H9 (cell line): Measurements from ENCODE around the gene RPA1. TPM values are rescaled to one million over a fixed set of nuclear protein-coding genes. Genes with fewer than 3 reads are reported as not detected.

Experiments used
- DNase-seq: peaks from one replicate; pipeline ENCODE4 v3.0.0-alpha.2; 2017
- H2AFZ ChIP-seq: one replicate; pipeline ENCODE4 v1.6.1; 2013; ENCODE audit warnings: mild to moderate bottlenecking, low read length, control low read depth, moderate library complexity
- H2AK5ac ChIP-seq: 2 replicates; pipeline ENCODE4 v1.6.1; 2013; ENCODE audit warnings: low read length, control low read depth, mixed read lengths; ENCODE audit not compliant: insufficient read length
- H2BK120ac ChIP-seq: one replicate; pipeline ENCODE4 v1.6.1; 2013; ENCODE audit warnings: low read depth, mild to moderate bottlenecking, low read length, control low read depth, inconsistent platforms; ENCODE audit not compliant: poor library complexity, severe bottlenecking
- H2BK12ac ChIP-seq: 2 replicates; pipeline ENCODE4 v1.6.1; 2013; ENCODE audit warnings: low read length, control low read depth, mixed read lengths, low read depth; ENCODE audit not compliant: insufficient read length
- H2BK15ac ChIP-seq: 2 replicates; pipeline ENCODE4 v1.6.1; 2013; ENCODE audit warnings: low read depth, low read length, control low read depth
- H2BK20ac ChIP-seq: one replicate; pipeline ENCODE4 v1.6.1; 2013; ENCODE audit warnings: low read depth, mild to moderate bottlenecking, low read length, control low read depth, inconsistent platforms; ENCODE audit not compliant: poor library complexity, severe bottlenecking
- H2BK5ac ChIP-seq: 2 replicates; pipeline ENCODE4 v1.6.1; 2013; ENCODE audit warnings: low read length, control low read depth, mixed read lengths; ENCODE audit not compliant: insufficient read length
- H3K14ac ChIP-seq: 2 replicates; pipeline ENCODE4 v1.6.1; 2013; ENCODE audit warnings: low read length, control low read depth; ENCODE audit not compliant: insufficient read depth
- H3K18ac ChIP-seq: 2 replicates; pipeline ENCODE4 v1.6.1; 2013; ENCODE audit warnings: low read depth, mild to moderate bottlenecking, mixed read lengths, low read length, control low read depth; ENCODE audit not compliant: insufficient read length
- H3K23ac ChIP-seq: 2 replicates; pipeline ENCODE4 v1.6.1; 2013; ENCODE audit warnings: low read length, control low read depth, mixed read lengths, low read depth; ENCODE audit not compliant: insufficient read length
- H3K23me2 ChIP-seq: 2 replicates; pipeline ENCODE4 v1.6.1; 2013; ENCODE audit warnings: low read depth, mild to moderate bottlenecking, mixed read lengths, low read length, control low read depth; ENCODE audit not compliant: insufficient read length, poor library complexity, severe bottlenecking
- H3K27ac ChIP-seq: 2 replicates; pipeline ENCODE4 v1.5.1; 2013; ENCODE audit warnings: low read length, control low read depth, mixed read lengths, low read depth; ENCODE audit not compliant: insufficient read length
- H3K27me3 ChIP-seq: 2 replicates; pipeline ENCODE4 v1.6.1; 2013; ENCODE audit warnings: low read length, control low read depth, inconsistent platforms; ENCODE audit not compliant: insufficient read depth
- H3K4ac ChIP-seq: 2 replicates; pipeline ENCODE4 v1.6.1; 2013; ENCODE audit warnings: low read depth, mild to moderate bottlenecking, control low read depth, inconsistent platforms, low read length, moderate library complexity
- H3K4me1 ChIP-seq: 2 replicates; pipeline ENCODE4 v1.6.1; 2013; ENCODE audit warnings: low read length, control low read depth, inconsistent platforms; ENCODE audit not compliant: insufficient read depth
- H3K4me2 ChIP-seq: 2 replicates; pipeline ENCODE4 v1.6.1; 2013; ENCODE audit warnings: low read length, control low read depth, mixed read lengths; ENCODE audit not compliant: insufficient read length, insufficient read depth
- H3K56ac ChIP-seq: 2 replicates; pipeline ENCODE4 v1.6.1; 2013; ENCODE audit warnings: low read depth, mild to moderate bottlenecking, mixed read lengths, low read length, control low read depth; ENCODE audit not compliant: insufficient read length
- H3K79me1 ChIP-seq: 2 replicates; pipeline ENCODE4 v1.6.1; 2013; ENCODE audit warnings: low read depth, mild to moderate bottlenecking, moderate library complexity, low read length, control low read depth, inconsistent platforms; ENCODE audit not compliant: insufficient read depth, poor library complexity, severe bottlenecking
- H3K79me2 ChIP-seq: 2 replicates; pipeline ENCODE4 v1.6.1; 2013; ENCODE audit warnings: low read length, control low read depth, inconsistent platforms; ENCODE audit not compliant: insufficient read depth
- H3K9ac ChIP-seq: 2 replicates; pipeline ENCODE4 v1.6.1; 2013; ENCODE audit warnings: low read length, control low read depth, mixed read lengths; ENCODE audit not compliant: insufficient read length; ENCODE audit errors: extremely low read depth
- H3K9me3 ChIP-seq: one replicate; pipeline ENCODE4 v1.6.1; 2013; ENCODE audit warnings: low read depth, low read length, inconsistent platforms; ENCODE audit not compliant: control insufficient read depth
- H3T11ph ChIP-seq: one replicate; pipeline ENCODE4 v1.6.1; 2013; ENCODE audit warnings: mild to moderate bottlenecking, low read length, control low read depth, inconsistent platforms
- H4K20me1 ChIP-seq: one replicate; pipeline ENCODE4 v1.6.1; 2013; ENCODE audit not compliant: control insufficient read depth, insufficient read length, insufficient read depth
- H4K5ac ChIP-seq: 2 replicates; pipeline ENCODE4 v1.6.1; 2013; ENCODE audit warnings: low read depth, mild to moderate bottlenecking, mixed read lengths, low read length, control low read depth; ENCODE audit not compliant: insufficient read length
- H4K8ac ChIP-seq: replicated peaks from 2 replicates; pipeline ENCODE4 v1.6.1; 2013; ENCODE audit warnings: low read length, control low read depth, mixed read lengths, low read depth; ENCODE audit not compliant: insufficient read length
- H4K91ac ChIP-seq: 2 replicates; pipeline ENCODE4 v1.6.1; 2013; ENCODE audit warnings: low read depth, mild to moderate bottlenecking, moderate library complexity, mixed read lengths, low read length, control low read depth; ENCODE audit not compliant: insufficient read length
- H3K27ac Mint-ChIP-seq, 3 experiments: 2 replicates in 2 of 3; 3 replicates in 1 of 3; pipeline ENCODE4 v1.8.0; 2020 to 2021; ENCODE audit warnings: mixed read lengths in 3 of 3, mild to moderate bottlenecking in 1 of 3, moderate library complexity in 1 of 3
- H3K27me3 Mint-ChIP-seq: 2 replicates; pipeline ENCODE4 v1.8.0; 2021; ENCODE audit warnings: low read depth, mild to moderate bottlenecking, moderate library complexity, mixed read lengths
- H3K36me3 Mint-ChIP-seq, 3 experiments: 2 replicates in 2 of 3; 3 replicates in 1 of 3; pipeline ENCODE4 v1.8.0; 2020 to 2021; ENCODE audit warnings: low read depth in 3 of 3, mixed read lengths in 3 of 3; ENCODE audit not compliant: insufficient read depth in 1 of 3
- H3K4me1 Mint-ChIP-seq, 2 experiments: 2 replicates each; pipeline ENCODE4 v1.8.0; 2020; ENCODE audit warnings: mixed read lengths in 2 of 2
- H3K4me3 Mint-ChIP-seq, 2 experiments: 2 replicates in 1 of 2; 3 replicates in 1 of 2; pipeline ENCODE4 v1.8.0; 2020 to 2021; ENCODE audit warnings: mild to moderate bottlenecking in 2 of 2, mixed read lengths in 2 of 2, moderate library complexity in 1 of 2
- H3K9me3 Mint-ChIP-seq, 2 experiments: 2 replicates in 1 of 2; 3 replicates in 1 of 2; pipeline ENCODE4 v1.8.0; 2020; ENCODE audit warnings: mild to moderate bottlenecking in 2 of 2, mixed read lengths in 2 of 2, moderate library complexity in 1 of 2
- WGBS: extraction: QIAGEN DNeasy Blood & Tissue Kit; methylation state at CpG from one replicate; pipeline ENCODE4 v1.1.7; 2013; ENCODE audit warnings: missing lambda C conversion rate, low lambda C conversion rate, mixed read lengths; ENCODE audit not compliant: insufficient read length; ENCODE audit errors: extremely low coverage; 5-methylcytosine and 5-hydroxymethylcytosine counted together
- total RNA-seq: library from RNA; stranded (reverse); gene quantifications from 2 replicates; pipeline ENCODE4 v1.2.1, GENCODE V29; 2021
- TF ChIP-seq, protein P1 (sequence below): fragments of 200-600 bp; sonication (generic); conservative IDR thresholded peaks from 3 replicates; pipeline ENCODE4 v1.8.0; 2021; ENCODE audit warnings: antibody characterized with exemption, mild to moderate bottlenecking

Gene RPA1
- total RNA-seq, 1 experiment from 2014 or later = 215 TPM

- H3K4ac ChIP-seq = no peak overlapping the region
- peaks cover 0 to 5% of the 10 kb centered on the region in 2 experiments; a peak in 1 of 5 replicates for H3K9me3 Mint-ChIP-seq
- no peak overlapping the region for H2BK12ac ChIP-seq
- no peak overlapping the region for H3T11ph ChIP-seq
- H2BK5ac ChIP-seq = no peak overlapping the region
- H3K27ac ChIP-seq = no peak overlapping the region
- peaks cover 11 to 42% of the 10 kb centered on the region in 2 experiments for H3K4me1 Mint-ChIP-seq
- no peak overlapping the region for H4K5ac ChIP-seq
- H2BK120ac ChIP-seq = no peak overlapping the region
- no peak overlapping the region for H4K91ac ChIP-seq
- no peak overlapping the region for H3K27ac Mint-ChIP-seq
- H3K79me1 ChIP-seq = no peaks in the 10 kb centered on the region
- no peak overlapping the region for H3K18ac ChIP-seq
- TF ChIP-seq, protein P1, sequence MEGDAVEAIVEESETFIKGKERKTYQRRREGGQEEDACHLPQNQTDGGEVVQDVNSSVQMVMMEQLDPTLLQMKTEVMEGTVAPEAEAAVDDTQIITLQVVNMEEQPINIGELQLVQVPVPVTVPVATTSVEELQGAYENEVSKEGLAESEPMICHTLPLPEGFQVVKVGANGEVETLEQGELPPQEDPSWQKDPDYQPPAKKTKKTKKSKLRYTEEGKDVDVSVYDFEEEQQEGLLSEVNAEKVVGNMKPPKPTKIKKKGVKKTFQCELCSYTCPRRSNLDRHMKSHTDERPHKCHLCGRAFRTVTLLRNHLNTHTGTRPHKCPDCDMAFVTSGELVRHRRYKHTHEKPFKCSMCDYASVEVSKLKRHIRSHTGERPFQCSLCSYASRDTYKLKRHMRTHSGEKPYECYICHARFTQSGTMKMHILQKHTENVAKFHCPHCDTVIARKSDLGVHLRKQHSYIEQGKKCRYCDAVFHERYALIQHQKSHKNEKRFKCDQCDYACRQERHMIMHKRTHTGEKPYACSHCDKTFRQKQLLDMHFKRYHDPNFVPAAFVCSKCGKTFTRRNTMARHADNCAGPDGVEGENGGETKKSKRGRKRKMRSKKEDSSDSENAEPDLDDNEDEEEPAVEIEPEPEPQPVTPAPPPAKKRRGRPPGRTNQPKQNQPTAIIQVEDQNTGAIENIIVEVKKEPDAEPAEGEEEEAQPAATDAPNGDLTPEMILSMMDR = peak; percentile 82
- no peak overlapping the region for H3K14ac ChIP-seq
- peak; percentile 78 for DNase-seq
- no peak overlapping the region for H4K8ac ChIP-seq
- peak overlapping the region; percentile 66 for H3K4me2 ChIP-seq
- H4K20me1 ChIP-seq = no peaks in the 10 kb centered on the region
- no peak overlapping the region for H2BK20ac ChIP-seq
- no peak overlapping the region for H2AK5ac ChIP-seq
- H3K9ac ChIP-seq = no peak overlapping the region
- H2AFZ ChIP-seq = no peak overlapping the region
- peaks cover 100% of the 10 kb centered on the region for H3K27me3 Mint-ChIP-seq
- peaks cover 67% of the 10 kb centered on the region for H3K27me3 ChIP-seq
- H3K23me2 ChIP-seq = peaks cover 4% of the 10 kb centered on the region
- H3K79me2 ChIP-seq = no peaks in the 10 kb centered on the region
- no peaks in the 10 kb centered on the region for H3K4me1 ChIP-seq
- H3K9me3 ChIP-seq = no peaks in the 10 kb centered on the region
- no peak overlapping the region for H3K56ac ChIP-seq
- H3K23ac ChIP-seq = no peak overlapping the region
- no peaks in the 10 kb centered on the region for H3K36me3 Mint-ChIP-seq
- no peak overlapping the region for H2BK15ac ChIP-seq
- no CpG with 5 or more reads among the region's 22 CpGs for WGBS
- H3K4me3 Mint-ChIP-seq = peak overlapping the region; percentile 47 to 79
Measured at GRCh38 chr17:1908699-1909309, 79.0 kb downstream of the RPA1 start.
